Lower leg skin (tissue), 3 donors: ENCODE results near the gene ANTXR1.

Experiments
- POLR2A ChIP-seq, 2 donors: fragments of 450-650 bp; IDR thresholded peaks; one replicate each; pipeline ENCODE4 v1.6.1; 2016 to 2017; ENCODE audit warnings: antibody characterized with exemption in 2 of 2, mild to moderate bottlenecking in 1 of 2, moderate library complexity in 1 of 2
- TF ChIP-seq, protein P1 (sequence below), 3 donors: fragments of 450-650 bp; IDR thresholded peaks; one replicate each; pipeline ENCODE4 v1.5.1; 2016; ENCODE audit warnings: antibody characterized with exemption in 3 of 3, mild to moderate bottlenecking in 3 of 3, moderate library complexity in 2 of 3

GRCh38 chr2:69090820-69091219 lies 77.8 kb downstream of the ANTXR1 start:
- TF ChIP-seq, protein P1, sequence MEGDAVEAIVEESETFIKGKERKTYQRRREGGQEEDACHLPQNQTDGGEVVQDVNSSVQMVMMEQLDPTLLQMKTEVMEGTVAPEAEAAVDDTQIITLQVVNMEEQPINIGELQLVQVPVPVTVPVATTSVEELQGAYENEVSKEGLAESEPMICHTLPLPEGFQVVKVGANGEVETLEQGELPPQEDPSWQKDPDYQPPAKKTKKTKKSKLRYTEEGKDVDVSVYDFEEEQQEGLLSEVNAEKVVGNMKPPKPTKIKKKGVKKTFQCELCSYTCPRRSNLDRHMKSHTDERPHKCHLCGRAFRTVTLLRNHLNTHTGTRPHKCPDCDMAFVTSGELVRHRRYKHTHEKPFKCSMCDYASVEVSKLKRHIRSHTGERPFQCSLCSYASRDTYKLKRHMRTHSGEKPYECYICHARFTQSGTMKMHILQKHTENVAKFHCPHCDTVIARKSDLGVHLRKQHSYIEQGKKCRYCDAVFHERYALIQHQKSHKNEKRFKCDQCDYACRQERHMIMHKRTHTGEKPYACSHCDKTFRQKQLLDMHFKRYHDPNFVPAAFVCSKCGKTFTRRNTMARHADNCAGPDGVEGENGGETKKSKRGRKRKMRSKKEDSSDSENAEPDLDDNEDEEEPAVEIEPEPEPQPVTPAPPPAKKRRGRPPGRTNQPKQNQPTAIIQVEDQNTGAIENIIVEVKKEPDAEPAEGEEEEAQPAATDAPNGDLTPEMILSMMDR (IDR thresholded peaks at IDR 0.05), result no peak
- TF ChIP-seq POLR2A (IDR thresholded peaks at IDR 0.05), result no peak
